Fibroblast of gingiva (primary cell): ENCODE results near the gene CLEC4F.

Experiments used
- DNase-seq: peaks from one replicate; pipeline ENCODE4 v3.0.0-alpha.2; 2011; ENCODE audit warnings: low read depth

CLEC4F gene, protein sequence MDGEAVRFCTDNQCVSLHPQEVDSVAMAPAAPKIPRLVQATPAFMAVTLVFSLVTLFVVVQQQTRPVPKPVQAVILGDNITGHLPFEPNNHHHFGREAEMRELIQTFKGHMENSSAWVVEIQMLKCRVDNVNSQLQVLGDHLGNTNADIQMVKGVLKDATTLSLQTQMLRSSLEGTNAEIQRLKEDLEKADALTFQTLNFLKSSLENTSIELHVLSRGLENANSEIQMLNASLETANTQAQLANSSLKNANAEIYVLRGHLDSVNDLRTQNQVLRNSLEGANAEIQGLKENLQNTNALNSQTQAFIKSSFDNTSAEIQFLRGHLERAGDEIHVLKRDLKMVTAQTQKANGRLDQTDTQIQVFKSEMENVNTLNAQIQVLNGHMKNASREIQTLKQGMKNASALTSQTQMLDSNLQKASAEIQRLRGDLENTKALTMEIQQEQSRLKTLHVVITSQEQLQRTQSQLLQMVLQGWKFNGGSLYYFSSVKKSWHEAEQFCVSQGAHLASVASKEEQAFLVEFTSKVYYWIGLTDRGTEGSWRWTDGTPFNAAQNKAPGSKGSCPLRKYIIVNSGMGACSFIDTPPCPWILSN

GRCh38 chr2:70820499-70820898 is at the start of gene CLEC4F:
Gene CLEC4F, minus strand, starts transcription at chr2:70820599. Its CDS starts 76 bp downstream, at chr2:70820523.
- DNase-seq: no peak

- no peak for DNase-seq
Measured at GRCh38 chr2:70868970-70869369, 48.6 kb upstream of the CLEC4F start.

DNA sequence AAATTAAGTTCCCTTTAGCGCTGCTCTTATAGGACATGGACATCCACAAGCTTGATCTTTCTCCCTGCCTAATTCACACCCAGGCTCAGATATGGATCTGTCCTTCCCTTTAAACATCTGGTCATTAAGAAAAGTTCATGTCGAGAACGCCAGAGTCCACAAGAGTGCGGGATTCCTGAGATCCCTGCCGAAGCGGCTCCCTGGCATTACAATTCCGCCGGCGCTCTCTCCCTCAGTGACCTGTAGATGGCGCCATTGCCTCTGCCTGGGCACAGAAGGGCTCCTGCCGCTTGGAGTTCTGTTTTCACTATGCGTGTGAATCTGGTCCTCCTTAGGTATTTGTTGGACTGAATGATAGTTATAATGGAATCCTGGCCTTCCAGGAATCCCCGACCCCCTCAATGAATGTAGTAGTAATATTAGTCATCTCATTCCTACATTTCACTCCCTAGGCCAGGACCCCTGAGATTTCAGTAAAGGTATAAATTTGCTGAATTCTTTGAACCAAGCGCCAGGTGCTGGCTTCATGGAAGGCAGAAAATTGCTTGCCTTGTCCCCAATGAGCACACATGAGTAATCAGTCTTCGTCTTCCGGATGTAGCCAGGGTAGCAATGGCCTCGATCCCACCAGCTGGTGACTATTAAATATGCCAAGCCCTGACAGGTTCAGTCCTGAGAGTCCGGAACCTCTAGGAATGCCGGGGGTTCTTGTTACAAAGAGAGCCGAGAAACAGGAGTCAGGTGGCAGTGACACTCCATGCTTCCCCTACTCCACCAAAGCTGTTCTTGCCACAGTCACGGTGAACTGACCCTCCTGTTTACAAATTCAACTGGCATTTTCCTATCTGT is 41.6 kb upstream of the CLEC4F start:
- DNase-seq: peak; percentile 60

- peak; percentile 68 for DNase-seq
Measured at GRCh38 chr2:70855667-70856066, 35.3 kb upstream of the CLEC4F start.

DNA sequence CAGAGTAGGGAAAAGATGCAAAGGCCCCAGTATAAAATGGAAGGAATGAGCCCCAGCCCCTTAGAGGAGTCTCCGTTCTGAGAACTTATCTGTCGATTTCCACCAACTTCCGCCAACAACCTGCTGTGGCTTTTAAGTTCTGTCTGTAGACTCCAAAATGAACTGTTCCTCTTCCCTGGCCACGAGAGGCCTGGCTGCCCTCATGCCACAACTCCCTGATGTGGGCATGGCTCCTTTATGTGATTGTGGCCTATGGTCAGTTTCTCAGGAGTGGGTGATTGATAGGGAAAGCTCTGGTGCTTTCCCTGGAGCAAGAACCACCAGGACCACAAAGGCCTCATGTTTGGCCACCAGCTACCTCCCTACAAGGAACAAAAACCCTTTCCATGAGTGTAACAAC is 34.0 kb upstream of the CLEC4F start:
- no peak for DNase-seq

- no peak for DNase-seq
Measured at GRCh38 chr2:70852824-70853223, 32.4 kb upstream of the CLEC4F start.

GRCh38 chr2:70851704-70852103 is 31.3 kb upstream of the CLEC4F start:
- DNase-seq: no peak

DNA sequence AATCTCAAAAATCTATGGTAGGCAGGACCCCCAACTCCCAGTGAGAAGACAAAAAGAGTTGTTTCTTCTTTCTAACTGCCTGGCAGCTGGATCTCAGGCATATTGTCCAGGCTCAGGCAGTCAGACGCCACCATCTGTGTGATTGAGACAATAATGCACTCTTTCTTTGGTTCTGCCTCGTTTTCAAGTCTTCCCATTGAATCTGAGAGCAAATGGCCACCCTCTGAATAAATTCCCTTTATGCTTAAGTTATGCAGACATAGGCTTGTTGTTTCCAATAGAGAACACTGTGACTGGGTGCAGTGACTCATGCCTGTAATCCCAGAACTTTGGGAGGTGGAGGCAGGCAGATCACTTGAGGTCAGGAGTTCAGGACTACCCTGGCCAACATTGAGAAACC is 30.5 kb upstream of the CLEC4F start:
- DNase-seq: no peak

DNA sequence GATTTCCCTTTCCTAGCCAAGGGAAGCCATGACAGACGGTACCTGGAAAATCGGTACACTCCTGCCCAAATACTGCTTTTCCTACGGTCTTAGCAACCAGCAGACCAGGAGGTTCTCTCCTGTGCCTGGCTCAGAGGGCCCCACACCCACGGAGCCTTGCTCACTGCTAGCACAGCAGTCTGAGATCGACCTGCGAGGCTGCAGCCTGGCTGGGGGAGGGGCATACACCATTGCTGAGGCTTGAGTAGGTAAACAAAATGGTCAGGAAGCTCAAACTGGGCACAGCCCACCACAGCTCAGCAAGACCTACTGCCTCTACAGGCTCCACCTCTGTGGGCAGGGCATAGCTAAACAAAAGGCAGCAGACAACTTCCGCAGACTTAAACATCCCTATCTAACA is 22.0 kb upstream of the CLEC4F start:
- no peak for DNase-seq

DNA sequence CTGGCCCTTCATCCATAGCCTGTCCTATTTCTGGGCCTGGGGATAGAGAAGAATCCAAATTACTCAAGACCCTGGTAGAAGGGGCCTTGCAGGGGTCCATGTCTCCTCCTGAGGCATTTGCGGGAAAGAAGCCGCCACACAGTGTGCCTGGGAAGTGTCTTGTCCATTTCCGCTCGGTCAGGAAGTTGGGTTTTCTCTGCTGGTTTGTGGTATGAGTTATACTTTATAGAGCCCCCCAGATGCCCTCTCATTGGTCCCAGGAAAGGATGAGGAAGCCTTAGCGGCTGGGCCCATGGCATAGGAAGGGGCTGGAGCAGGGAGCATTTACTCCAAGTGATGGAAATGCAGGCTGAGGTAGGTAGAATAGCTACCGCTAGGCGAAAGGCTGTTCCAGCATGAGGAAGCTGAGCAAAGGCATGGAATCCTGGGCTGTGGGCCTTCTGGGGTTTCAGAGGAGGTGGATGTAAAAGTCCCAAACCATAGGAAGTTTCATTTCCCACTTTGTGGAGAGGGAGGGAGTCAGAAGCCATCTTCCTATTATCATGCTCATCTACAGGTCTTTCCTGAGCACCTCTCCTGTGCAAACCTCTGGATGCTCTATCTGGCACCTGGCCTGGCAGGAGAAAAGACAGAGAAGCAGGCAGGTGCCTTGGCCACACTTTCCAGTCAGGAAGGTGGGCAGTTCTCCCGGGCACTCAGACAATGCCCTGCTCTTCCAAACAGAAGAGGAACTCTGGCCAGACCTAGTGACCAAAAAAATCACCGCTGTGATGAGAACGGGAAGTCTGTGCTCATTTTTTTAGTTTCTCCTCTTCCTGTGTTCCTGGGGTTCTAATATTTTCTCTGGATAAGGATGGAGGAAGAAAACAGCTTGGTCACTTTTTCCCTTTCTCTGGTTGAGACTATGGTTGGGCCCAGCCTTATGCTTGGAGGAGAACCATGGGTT is 17.9 kb upstream of the CLEC4F start:
- DNase-seq: no peak

DNA sequence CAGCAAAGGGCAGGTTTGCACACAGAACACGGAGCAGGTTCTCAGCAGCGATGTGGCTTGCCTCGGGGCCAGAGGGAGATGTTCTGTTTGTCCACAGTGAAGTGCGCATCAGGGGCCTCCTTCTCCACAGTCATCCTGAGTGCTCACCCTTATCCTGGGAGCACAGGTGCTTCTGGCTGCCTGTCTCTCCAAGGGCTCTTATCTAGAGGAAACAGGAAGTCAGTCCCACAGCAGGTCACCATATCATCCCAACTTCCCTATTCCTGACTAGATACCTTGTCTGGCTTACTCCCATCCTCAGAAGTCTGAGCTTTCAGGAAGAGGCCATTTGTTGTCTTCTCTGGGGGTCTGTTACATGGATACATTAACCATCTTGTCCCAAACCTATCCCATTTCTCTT is 15.2 kb upstream of the CLEC4F start, which contains the start of gene CD207:
CD207 (minus strand) TSS at position 174 of the 400 bp plus-strand sequence; CDS start at position 134, 40 bp downstream.
- no peak for DNase-seq

DNA sequence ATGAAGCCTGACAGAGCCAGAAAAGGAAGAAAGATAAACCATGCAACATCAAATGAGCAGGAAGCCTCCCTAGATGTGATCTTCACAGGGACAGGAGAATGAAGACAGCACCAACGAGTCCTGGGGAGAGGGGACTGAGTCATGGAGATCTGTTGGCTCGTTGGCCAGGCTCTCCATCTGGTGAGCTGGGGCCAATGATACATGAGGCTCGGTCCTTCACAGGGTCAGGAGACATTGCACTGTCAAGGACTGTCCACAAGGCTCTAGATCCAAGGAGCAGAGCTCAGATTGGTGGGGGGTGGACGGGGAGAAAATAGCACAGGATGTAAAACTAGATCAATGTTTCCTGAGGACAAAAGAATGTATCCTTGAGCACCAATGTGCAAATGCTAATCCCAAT is 14.5 kb upstream of the CLEC4F start:
- DNase-seq: no peak

- DNase-seq: no peak
Measured at GRCh38 chr2:70834106-70834505, 13.7 kb upstream of the CLEC4F start.

GRCh38 chr2:70833246-70833645 is 12.8 kb upstream of the CLEC4F start:
- DNase-seq: no peak

DNA sequence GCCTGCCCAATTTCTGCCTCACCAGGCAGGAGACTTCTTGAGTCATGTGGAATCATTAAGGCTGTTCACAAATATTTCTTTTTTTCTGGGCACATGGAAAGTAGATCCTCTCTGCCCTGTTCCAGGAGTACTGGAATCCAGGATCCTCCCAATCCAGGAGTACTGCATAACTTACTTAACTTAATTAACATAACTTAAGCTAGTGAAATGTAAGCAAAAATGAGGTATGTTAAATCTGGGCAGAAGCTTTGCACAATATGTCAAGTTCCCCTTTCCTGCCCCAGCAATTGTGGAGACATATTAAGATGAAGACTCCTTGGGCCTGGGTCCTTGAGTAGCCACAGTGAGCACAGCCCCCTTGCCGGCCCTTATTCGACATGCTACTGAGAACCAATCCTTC is 12.0 kb upstream of the CLEC4F start:
- DNase-seq: no peak

GRCh38 chr2:70831861-70832260 is 11.5 kb upstream of the CLEC4F start:
- DNase-seq: no peak

DNA sequence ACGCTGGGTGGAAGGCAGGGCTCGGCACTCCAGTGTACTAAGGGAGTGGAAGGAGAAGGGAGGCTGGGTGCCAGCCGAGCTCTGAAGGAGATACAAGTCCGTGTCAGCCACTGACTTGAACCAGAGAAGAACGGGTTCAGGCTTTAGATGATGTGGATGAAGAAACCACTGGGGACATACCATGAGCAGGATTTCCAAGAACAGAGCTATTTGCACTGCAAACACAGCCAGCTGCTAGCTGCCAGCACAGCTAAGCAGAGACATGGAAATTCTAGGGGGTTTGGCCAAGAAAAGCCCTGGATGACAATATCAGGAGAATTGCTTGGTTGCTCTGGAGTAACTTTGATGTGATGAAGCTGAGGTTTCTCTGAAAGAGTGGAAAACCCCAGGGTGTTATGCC is 10.0 kb upstream of the CLEC4F start:
- DNase-seq: no peak

DNA sequence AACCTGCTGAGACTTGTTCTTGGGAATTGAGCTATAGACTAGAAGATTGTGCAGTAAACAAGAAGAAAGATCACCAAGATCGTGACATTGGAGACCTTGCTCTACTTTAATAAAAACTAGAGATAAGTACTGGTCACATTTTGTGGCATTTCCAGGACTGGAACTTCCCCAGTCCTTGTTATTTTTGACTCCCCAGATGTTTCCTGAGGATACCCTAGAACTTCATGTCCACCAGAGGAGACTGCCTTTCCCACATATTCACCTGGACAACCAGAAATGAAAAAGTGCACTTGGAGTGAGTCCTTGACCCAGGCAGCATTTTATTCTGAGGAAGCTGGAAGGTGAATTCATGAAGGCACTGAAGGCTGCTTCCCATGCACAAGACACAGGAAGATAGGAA is 9.5 kb upstream of the CLEC4F start:
- no peak for DNase-seq

GRCh38 chr2:70828914-70829824 is 8.8 kb upstream of the CLEC4F start:
- no peak for DNase-seq

DNA sequence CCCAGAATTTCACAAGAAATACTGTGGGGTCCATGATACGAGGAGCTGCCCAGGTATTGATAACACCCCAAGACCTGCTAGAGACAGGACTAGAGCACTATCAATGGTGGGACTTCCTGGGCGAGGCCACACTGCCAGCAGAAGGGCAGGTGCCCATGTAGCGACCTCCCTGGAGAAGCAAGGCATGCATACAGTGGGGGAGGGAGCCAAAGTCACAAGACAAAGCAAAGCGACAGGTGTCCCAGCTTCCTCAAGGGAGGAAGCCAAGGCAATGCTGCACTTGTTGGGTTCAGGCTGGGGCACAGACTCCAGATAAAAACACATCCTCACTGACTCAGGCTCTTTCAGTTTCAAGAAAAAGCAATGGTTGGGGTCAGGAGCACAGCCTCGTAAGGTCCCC is 7.7 kb upstream of the CLEC4F start:
- DNase-seq: no peak

GRCh38 chr2:70827388-70827787 is 7.0 kb upstream of the CLEC4F start:
- no peak for DNase-seq
